Heart left ventricle (tissue), 16 donors: ENCODE data around the gene AACS. TPM values are rescaled to one million over a fixed set of nuclear protein-coding genes. Genes with fewer than 3 reads are reported as not detected.

Source experiments
- ATAC-seq, 4 donors: fragments of 200-7000 bp; cut with Tn5 transposase; one replicate each; pipeline ENCODE4 v1.9.1; 2020 to 2022; ENCODE audit warnings: moderate library complexity in 4 of 4, mild to moderate bottlenecking in 3 of 4, moderate number of reproducible peaks in 1 of 4
- DNase-seq, 5 donors: peaks; one replicate each; pipeline ENCODE4 v3.0.0-alpha.2; 2020
- H3K27ac ChIP-seq, 12 donors: fragments of 200-600 bp; sonication (generic) in 4 of 12; one replicate each; pipeline versions ENCODE4 v1.5.0 to v1.8.0; 2016 to 2022; ENCODE audit warnings: mild to moderate bottlenecking in 2 of 12
- H3K27me3 ChIP-seq, 9 donors: fragments of 200-600 bp; sonication (generic) in 2 of 9; one replicate each; pipeline versions ENCODE4 v1.5.1 to v1.8.0; 2016 to 2022; ENCODE audit warnings: mild to moderate bottlenecking in 3 of 9
- H3K36me3 ChIP-seq, 9 donors: fragments of 200-600 bp; sonication (generic) in 2 of 9; one replicate each; pipeline versions ENCODE4 v1.5.0 to v1.8.0; 2018 to 2022; ENCODE audit warnings: mild to moderate bottlenecking in 2 of 9
- H3K4me1 ChIP-seq, 12 donors: fragments of 200-600 bp; sonication (generic) in 4 of 12; one replicate each; pipeline versions ENCODE4 v1.5.0 to v1.8.0; 2016 to 2022; ENCODE audit warnings: mild to moderate bottlenecking in 3 of 12
- H3K4me3 ChIP-seq, 12 donors: fragments of 200-600 bp; sonication (generic) in 4 of 12; one replicate each; pipeline versions ENCODE4 v1.5.0 to v1.8.0; 2017 to 2022; ENCODE audit warnings: mild to moderate bottlenecking in 9 of 12, moderate library complexity in 4 of 12
- H3K9me3 ChIP-seq, 12 donors: fragments of 200-600 bp; sonication (generic) in 4 of 12; one replicate each; pipeline versions ENCODE4 v1.5.0 to v1.8.0; 2016 to 2022; ENCODE audit warnings: mild to moderate bottlenecking in 1 of 12
- POLR2A ChIP-seq, 2 donors: fragments of 450-650 bp; IDR thresholded peaks; one replicate each; pipeline ENCODE4 v1.6.1; 2017; ENCODE audit warnings: antibody characterized with exemption in 2 of 2, mild to moderate bottlenecking in 2 of 2, moderate library complexity in 2 of 2
- WGBS, 4 donors: extraction: QIAGEN DNeasy Blood & Tissue Kit in 2 of 4; methylation state at CpG; one replicate each; pipeline versions ENCODE4 v1.1.5 to v1.1.7; 2013 to 2018; 5-methylcytosine and 5-hydroxymethylcytosine counted together
- intact Hi-C, 10 donors: fragments of 100-400 bp; cut with DNase I; formaldehyde crosslinking; loops; one replicate each; pipeline versions ENCODE4 v1.11.1 to v1.14.2; 2022
- polyA plus RNA-seq, 2 donors: library from polyadenylated mRNA; stranded (reverse); fragments of 200-250 nt; gene quantifications; one replicate each; pipeline ENCODE4 v1.2.3, GENCODE V29; 2013
- total RNA-seq, 9 donors: library from RNA; depleted of rRNA in 2 of 9; stranded (reverse); fragments of >200 nt in 2 of 9; fragmentation: NEBNext Ultra II Directional in 3 of 9; extraction: Animal tissue kit (Norgen Biotek cat#: 25700) in 3 of 9; gene quantifications; one replicate each; pipeline versions ENCODE4 v1.1.0 to v1.2.4, GENCODE V29; 2016 to 2023
- TF ChIP-seq, protein P1 (sequence below), 12 donors: fragments of 200-600 bp; sonication (generic) in 4 of 12; IDR thresholded peaks; one replicate each; pipeline versions ENCODE4 v1.5.0 to v1.8.0; 2018 to 2022; ENCODE audit warnings: antibody characterized with exemption in 12 of 12, mild to moderate bottlenecking in 5 of 12
- donor health status: ischemic (EF 13 %, LVEDD 7.1; RV severe dilation, severe dysfunction).
- donor health status: healthy with polysubstance abuse.
- donor health status: DM: no; HTN: yes; CAD: no.
- donor health status: DM: no; HTN: no; CAD: no.
- donor health status: ischemic (EF 25% LVEDD 6.9; RV normal size, moderate dysfunction).
- donor health status: ischemic (EF 25% LVEDD 5.7; RV mildly dilated, moderate dysfunction).
- donor health status: healthy.
- donor health status: DM: yes; HTN: yes; CAD: no.
- donor health status: ischemic (EF 35%, LVEDD 5.7; RV mildly dilated, moderate dysfunction).
- donor health status: nonischemic (EF 11% LVEDD 7.7; RV severe dilation, severe dysfunction).
- donor health status: DM: yes; HTN: yes; CAD: no.
- donor health status: PGD.
- donor health status: ischemic (EF 29% LVEDD 5.4; RV normal size, mild dysfunction).
- donor health status: nonischemic (EF 23%, LVEDD 6.1; RV moderate dilation, normal function).

Gene AACS
- total and polyA plus RNA-seq, 11 donors: 7.4 to 19.3 (median 12.4) TPM

DNA sequence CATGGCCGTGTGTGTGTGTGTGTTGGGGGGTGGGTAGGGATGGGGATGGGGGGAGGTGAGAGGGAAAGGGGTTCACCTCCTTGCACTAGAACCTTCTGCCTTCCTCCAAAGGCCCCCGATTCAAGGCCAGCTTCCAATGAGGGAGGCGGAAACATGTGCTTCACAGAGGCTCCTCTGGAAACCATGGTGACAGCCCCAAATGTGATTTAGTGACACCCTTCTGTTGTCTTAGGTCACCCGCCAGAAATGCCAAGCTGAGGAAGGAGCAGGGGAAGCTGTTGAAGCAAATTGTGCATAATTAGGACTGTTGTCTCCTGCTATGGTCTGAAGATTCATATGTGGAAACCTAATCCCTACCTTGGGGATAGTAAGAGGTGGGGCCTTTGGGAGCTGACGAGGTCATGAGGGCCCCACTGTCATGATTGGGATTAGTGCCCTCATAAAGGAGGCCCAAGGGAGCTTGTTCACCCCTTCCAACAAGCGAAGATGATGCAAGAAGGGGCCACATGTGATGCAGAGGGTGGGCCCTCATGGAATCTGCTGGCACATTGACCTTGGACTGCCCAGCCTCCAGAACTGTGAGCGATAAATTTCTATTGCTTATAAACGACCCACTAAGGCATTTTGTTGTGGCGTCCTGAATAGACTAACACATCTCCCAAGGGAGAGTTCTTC, 95.2 kb downstream of the AACS start:
- Histone ChIP-seq H3K4me3 (no peak overlapping the region), H3K36me3 (no peaks in the 10 kb centered on the region), H3K9me3 (peaks cover 0 to 8% (median 0%) of the 10 kb centered on the region in 12 donors), H3K27me3 (no peaks in the 10 kb centered on the region), H3K4me1 (no peaks in the 10 kb centered on the region), H3K27ac (no peak overlapping the region)
- TF ChIP-seq, protein P1, sequence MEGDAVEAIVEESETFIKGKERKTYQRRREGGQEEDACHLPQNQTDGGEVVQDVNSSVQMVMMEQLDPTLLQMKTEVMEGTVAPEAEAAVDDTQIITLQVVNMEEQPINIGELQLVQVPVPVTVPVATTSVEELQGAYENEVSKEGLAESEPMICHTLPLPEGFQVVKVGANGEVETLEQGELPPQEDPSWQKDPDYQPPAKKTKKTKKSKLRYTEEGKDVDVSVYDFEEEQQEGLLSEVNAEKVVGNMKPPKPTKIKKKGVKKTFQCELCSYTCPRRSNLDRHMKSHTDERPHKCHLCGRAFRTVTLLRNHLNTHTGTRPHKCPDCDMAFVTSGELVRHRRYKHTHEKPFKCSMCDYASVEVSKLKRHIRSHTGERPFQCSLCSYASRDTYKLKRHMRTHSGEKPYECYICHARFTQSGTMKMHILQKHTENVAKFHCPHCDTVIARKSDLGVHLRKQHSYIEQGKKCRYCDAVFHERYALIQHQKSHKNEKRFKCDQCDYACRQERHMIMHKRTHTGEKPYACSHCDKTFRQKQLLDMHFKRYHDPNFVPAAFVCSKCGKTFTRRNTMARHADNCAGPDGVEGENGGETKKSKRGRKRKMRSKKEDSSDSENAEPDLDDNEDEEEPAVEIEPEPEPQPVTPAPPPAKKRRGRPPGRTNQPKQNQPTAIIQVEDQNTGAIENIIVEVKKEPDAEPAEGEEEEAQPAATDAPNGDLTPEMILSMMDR (IDR thresholded peaks at IDR 0.05): no peak
- no peak for TF ChIP-seq POLR2A (IDR thresholded peaks at IDR 0.05)
- DNase-seq (no peak), ATAC-seq (no peak)
- WGBS, 4 donors: 76 to 85% (median 80%) methylated on average over 9 of the region's 9 CpGs
- intact Hi-C loops: no loop called here

DNA sequence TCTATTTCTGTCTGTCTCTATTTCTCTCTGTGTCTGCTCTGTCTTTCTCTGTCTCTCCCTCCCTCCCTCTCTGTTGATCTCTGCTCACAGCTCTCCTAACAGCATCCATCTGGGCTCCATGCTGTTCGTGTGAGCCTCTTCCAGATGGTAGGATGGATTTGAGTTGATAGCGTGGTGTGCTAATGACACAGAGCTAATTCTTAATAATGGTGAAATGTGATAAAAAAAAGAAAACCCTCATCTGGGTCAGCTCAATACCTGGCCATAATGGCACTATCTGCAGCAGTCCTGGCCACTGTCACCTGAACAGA, 96.4 kb downstream of the AACS start:
- intact Hi-C loops: no loop called here
- ATAC-seq (no peak), DNase-seq (no peak)
- WGBS, 4 donors: 24 to 37% (median 27%) methylated on average over 2 of the region's 2 CpGs
- H3K4me1 ChIP-seq: no peaks in the 10 kb centered on the region
- H3K4me3 ChIP-seq: no peak overlapping the region
- H3K27ac ChIP-seq: no peak overlapping the region
- no peaks in the 10 kb centered on the region for H3K36me3 ChIP-seq
- H3K9me3 ChIP-seq: peaks cover 0 to 8% (median 0%) of the 10 kb centered on the region in 12 donors
- no peaks in the 10 kb centered on the region for H3K27me3 ChIP-seq
- TF ChIP-seq, protein P1 (IDR thresholded peaks at IDR 0.05): no peak
- no peak for TF ChIP-seq POLR2A (IDR thresholded peaks at IDR 0.05)

DNA sequence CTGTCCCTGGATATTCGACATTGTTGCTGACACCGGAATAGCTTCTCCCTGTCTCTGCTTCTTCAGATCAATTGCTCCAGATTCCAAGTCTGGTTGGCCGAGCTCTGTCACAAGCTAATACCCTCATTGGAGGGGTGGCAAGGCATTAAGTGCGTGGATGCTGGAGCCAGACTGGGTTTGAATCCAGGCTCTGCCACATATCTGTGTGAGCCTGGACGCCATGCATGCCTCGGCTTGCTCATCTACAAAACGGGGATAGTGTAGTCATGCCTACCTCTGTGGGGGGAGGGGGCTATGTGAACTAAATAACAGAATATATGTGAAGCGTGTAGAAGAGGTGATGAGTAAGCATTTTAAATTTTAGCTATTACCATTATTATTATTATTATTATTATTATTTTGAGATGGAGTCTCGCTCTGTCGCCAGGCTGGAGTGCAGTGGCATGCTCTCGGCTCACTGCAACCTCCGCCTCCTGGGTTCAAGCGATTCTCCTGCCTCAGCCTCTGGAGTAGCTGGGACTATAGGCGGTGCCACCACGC, 97.3 kb downstream of the AACS start:
- intact Hi-C loops: no loop called here
- TF ChIP-seq POLR2A (IDR thresholded peaks at IDR 0.05): no peak
- TF ChIP-seq, protein P1 (IDR thresholded peaks at IDR 0.05): no peak
- H3K27ac ChIP-seq: no peak overlapping the region
- H3K9me3 ChIP-seq: peaks cover 0 to under 1% (median 0%) of the 10 kb centered on the region in 12 donors
- no peak overlapping the region for H3K4me3 ChIP-seq
- H3K27me3 ChIP-seq: no peaks in the 10 kb centered on the region
- H3K36me3 ChIP-seq: no peaks in the 10 kb centered on the region
- ATAC-seq: no peak
- DNase-seq: no peak
- no peaks in the 10 kb centered on the region for H3K4me1 ChIP-seq
- WGBS, 4 donors: 87 to 91% (median 88%) methylated on average over 14 to 15 of the region's 15 CpGs

DNA sequence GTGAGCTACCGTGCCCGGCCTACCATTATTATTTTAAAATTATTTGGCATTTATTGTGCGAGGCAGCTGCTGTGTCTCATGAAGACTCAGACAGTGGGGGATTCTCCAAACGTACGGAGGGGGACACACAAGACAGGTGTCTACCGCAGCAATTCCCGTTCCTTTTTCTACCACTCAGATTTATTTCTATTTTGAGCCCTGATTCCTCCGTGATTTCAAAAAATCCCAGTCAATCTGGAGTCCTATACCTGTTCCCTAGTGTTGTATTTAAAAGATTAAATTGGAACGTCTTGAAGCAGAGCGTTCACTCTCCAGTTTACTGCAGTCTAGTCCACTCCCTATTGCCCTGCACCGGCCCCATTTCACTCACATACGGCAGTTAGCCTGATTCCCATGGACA, 97.9 kb downstream of the AACS start:
- TF ChIP-seq POLR2A (IDR thresholded peaks at IDR 0.05): no peak
- TF ChIP-seq, protein P1 (IDR thresholded peaks at IDR 0.05): no peak
- ATAC-seq: no peak
- DNase-seq: no peak
- 86 to 88% (median 87%) methylated on average over 12 of the region's 12 CpGs for WGBS, 4 donors
- H3K36me3 ChIP-seq: no peaks in the 10 kb centered on the region
- H3K9me3 ChIP-seq: no peaks in the 10 kb centered on the region
- no peaks in the 10 kb centered on the region for H3K27me3 ChIP-seq
- no peaks in the 10 kb centered on the region for H3K4me1 ChIP-seq
- no peak overlapping the region for H3K4me3 ChIP-seq
- intact Hi-C loops: no loop called here
- H3K27ac ChIP-seq: no peak overlapping the region
